ENCODE measurements around the gene CCDC73.

DNA sequence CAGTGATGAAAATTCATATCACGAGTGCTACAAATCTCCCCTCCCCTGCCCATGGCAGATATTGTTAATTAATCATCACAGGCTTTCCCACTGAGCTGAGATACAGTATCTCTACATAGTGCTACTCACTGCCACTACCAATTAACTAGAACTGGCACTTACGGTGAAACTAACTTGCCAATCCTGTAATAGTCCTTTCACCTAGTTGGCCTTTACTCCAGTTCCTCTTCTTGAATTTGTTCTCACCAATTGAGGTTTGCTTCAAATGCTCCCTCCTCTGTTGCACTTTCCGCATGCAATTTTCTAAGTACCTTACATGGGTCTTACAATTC lies 23.4 kb upstream of the CCDC73 start:
- TF ChIP-seq POLR2AphosphoS5 (IDR thresholded peaks at IDR 0.05; ENCODE audit: low read depth, low read length) (no peak), TAF1 (IDR thresholded peaks at IDR 0.05; ENCODE audit: borderline replicate concordance, insufficient read depth, low read length) (no peak)

All from PFSK-1 (cell line).